GM12873 (cell line): ENCODE results near the gene MYRF.

Source experiments
- CTCF ChIP-seq: IDR thresholded peaks from 2 replicates; pipeline ENCODE4 v1.5.1; 2012; ENCODE audit warnings: low read depth, mild to moderate bottlenecking, moderate library complexity, low read length, control low read depth; ENCODE audit not compliant: insufficient read depth; ENCODE audit errors: missing control alignments

MYRF gene

GRCh38 chr11:61826930-61827570 lies 74.6 kb downstream of the MYRF start:
- TF ChIP-seq CTCF = no peak

GRCh38 chr11:61827571-61828378 lies 75.3 kb downstream of the MYRF start, which contains the start of gene FADS2:
Gene FADS2 (plus strand): TSS chr11:61828300. CDS start chr11:61828391, 91 bp downstream.
- peak; percentile 28 for TF ChIP-seq CTCF

GRCh38 chr11:61828379-61828628 lies 75.9 kb downstream of the MYRF start:
- no peak for TF ChIP-seq CTCF

- peak; percentile 57 for TF ChIP-seq CTCF
Measured at GRCh38 chr11:61828629-61829407, 76.4 kb downstream of the MYRF start.

- no peak for TF ChIP-seq CTCF
Measured at GRCh38 chr11:61829806-61830205, 77.4 kb downstream of the MYRF start.

GRCh38 chr11:61830237-61831105 lies 78.0 kb downstream of the MYRF start:
- peak; percentile 7 for TF ChIP-seq CTCF
